Natural killer cell (primary cell): Measurements from ENCODE around the gene MYO9A. TPM values are rescaled to one million over a fixed set of nuclear protein-coding genes. Genes with fewer than 3 reads are reported as not detected.

Source experiments
- ATAC-seq, 3 donors: fragments of 150-1000 bp in 2 of 3; fragments of 200-7000 bp in 1 of 3; cut with Tn5 transposase; 1 replicate in 1 of 3; 2 replicates in 2 of 3; pipeline ENCODE4 v1.10.0; 2021; ENCODE audit warnings: mild to moderate bottlenecking in 2 of 3, moderate library complexity in 2 of 3
- DNase-seq, 2 donors: peaks; one replicate each; pipeline versions ENCODE4 v3.0.0 to v3.0.0-alpha.2; 2013 to 2021; ENCODE audit warnings: mixed read lengths in 1 of 2
- H3K27ac ChIP-seq: one replicate; pipeline ENCODE4 v1.5.1; 2013; ENCODE audit warnings: mild to moderate bottlenecking, low read length
- H3K27me3 ChIP-seq: one replicate; pipeline ENCODE4 v1.6.1; 2013; ENCODE audit warnings: low read length; ENCODE audit not compliant: control insufficient read depth, insufficient read depth
- H3K36me3 ChIP-seq: one replicate; pipeline ENCODE4 v1.6.1; 2013; ENCODE audit warnings: low read length; ENCODE audit not compliant: control insufficient read depth, insufficient read depth
- H3K4me1 ChIP-seq: one replicate; pipeline ENCODE4 v1.6.1; 2013; ENCODE audit warnings: low read length; ENCODE audit not compliant: control insufficient read depth, insufficient read depth
- H3K4me3 ChIP-seq: one replicate; pipeline ENCODE4 v1.5.1; 2013; ENCODE audit warnings: low read length
- H3K9me3 ChIP-seq: one replicate; pipeline ENCODE4 v1.6.1; 2013; ENCODE audit warnings: low read length; ENCODE audit not compliant: control insufficient read depth, insufficient read depth
- H3K27ac Mint-ChIP-seq, 2 donors: one replicate each; pipeline ENCODE4 v1.8.0; 2022; ENCODE audit warnings: mild to moderate bottlenecking in 2 of 2, mixed read lengths in 2 of 2, moderate library complexity in 1 of 2
- H3K27me3 Mint-ChIP-seq, 2 donors: one replicate each; pipeline ENCODE4 v1.8.0; 2022; ENCODE audit warnings: low read depth in 2 of 2, mixed read lengths in 2 of 2
- H3K36me3 Mint-ChIP-seq: one replicate; pipeline ENCODE4 v1.8.0; 2022; ENCODE audit warnings: mixed read lengths
- H3K4me1 Mint-ChIP-seq, 2 donors: one replicate each; pipeline ENCODE4 v1.8.0; 2022; ENCODE audit warnings: mixed read lengths in 2 of 2
- H3K4me3 Mint-ChIP-seq: one replicate; pipeline ENCODE4 v1.8.0; 2022; ENCODE audit warnings: mild to moderate bottlenecking, moderate library complexity, mixed read lengths
- H3K9me3 Mint-ChIP-seq, 2 donors: one replicate each; pipeline ENCODE4 v1.8.0; 2022; ENCODE audit warnings: mixed read lengths in 2 of 2
- CTCF ChIP-seq: fragments of 200-600 bp; IDR thresholded peaks from one replicate; pipeline ENCODE4 v1.8.0; 2022; ENCODE audit warnings: antibody characterized with exemption
- WGBS: methylation state at CpG from one replicate; pipeline ENCODE4 v1.1.7; 2013; ENCODE audit warnings: missing lambda C conversion rate; ENCODE audit not compliant: insufficient coverage; 5-methylcytosine and 5-hydroxymethylcytosine counted together
- intact Hi-C: fragments of 100-400 bp; cut with micrococcal nuclease; formaldehyde crosslinking; loops from one replicate; pipeline ENCODE4 v1.14.2; 2022
- total RNA-seq, 4 donors: library from RNA; stranded (reverse); fragments of 120-200 nt in 1 of 4; gene quantifications; one replicate each; pipeline versions ENCODE4 v1.2.3 to v1.2.4, GENCODE V29; 2013 to 2022

The MYO9A gene
- total RNA-seq, 3 donors from 2014 or later (not counting 1 experiment from before 2014, with no cell fraction given) = 36.3 to 40.4 (median 37.3) TPM

- Histone ChIP-seq H3K27ac (no peak overlapping the region), H3K4me1 (no peaks in the 10 kb centered on the region), H3K9me3 (no peaks in the 10 kb centered on the region), H3K36me3 (peaks cover 33% of the 10 kb centered on the region), H3K4me3 (no peak overlapping the region), H3K27me3 (no peaks in the 10 kb centered on the region)
- Mint-ChIP-seq H3K27me3 (no peaks in the 10 kb centered on the region), H3K36me3 (peaks cover 10% of the 10 kb centered on the region), H3K27ac (no peak overlapping the region), H3K4me3 (no peak overlapping the region), H3K9me3 (no peaks in the 10 kb centered on the region), H3K4me1 (no peaks in the 10 kb centered on the region)
- ATAC-seq (no peak), DNase-seq (no peak)
- WGBS = no CpG with 5 or more reads among the region's 1 CpG
- no peak for TF ChIP-seq CTCF
- intact Hi-C loops = no loop called here
Measured at GRCh38 chr15:71853543-71853942, 264.4 kb downstream of the MYO9A start.

- ATAC-seq = no peak
- Mint-ChIP-seq H3K4me1 (no peaks in the 10 kb centered on the region), H3K36me3 (peaks cover 18% of the 10 kb centered on the region), H3K9me3 (no peaks in the 10 kb centered on the region), H3K27ac (no peak overlapping the region), H3K4me3 (no peak overlapping the region), H3K27me3 (no peaks in the 10 kb centered on the region)
- Histone ChIP-seq H3K4me3 (no peak overlapping the region), H3K9me3 (no peaks in the 10 kb centered on the region), H3K36me3 (peaks cover 34% of the 10 kb centered on the region), H3K27me3 (no peaks in the 10 kb centered on the region), H3K4me1 (no peaks in the 10 kb centered on the region), H3K27ac (no peak overlapping the region)
- intact Hi-C loops = no loop called here
- WGBS = 92% methylated on average over 1 of the region's 2 CpGs
- DNase-seq = no peak
- TF ChIP-seq CTCF = no peak
Measured at GRCh38 chr15:71844916-71845315, 273.0 kb downstream of the MYO9A start.

GRCh38 chr15:71841563-71841962 lies 276.4 kb downstream of the MYO9A start:
- H3K27ac Mint-ChIP-seq = no peak overlapping the region
- Histone ChIP-seq H3K27ac (no peak overlapping the region), H3K4me3 (no peak overlapping the region), H3K9me3 (no peaks in the 10 kb centered on the region), H3K27me3 (no peaks in the 10 kb centered on the region), H3K4me1 (no peaks in the 10 kb centered on the region), H3K36me3 (peaks cover 11% of the 10 kb centered on the region)
- no peaks in the 10 kb centered on the region for H3K4me1 Mint-ChIP-seq
- no peaks in the 10 kb centered on the region for H3K9me3 Mint-ChIP-seq
- H3K27me3 Mint-ChIP-seq = no peaks in the 10 kb centered on the region
- no peak for ATAC-seq
- no peak overlapping the region for H3K4me3 Mint-ChIP-seq
- no peak for TF ChIP-seq CTCF
- DNase-seq = no peak
- peaks cover 10% of the 10 kb centered on the region for H3K36me3 Mint-ChIP-seq
- intact Hi-C loops = no loop called here
- WGBS = 100% methylated on average over 2 of the region's 3 CpGs

- TF ChIP-seq CTCF = no peak
- Histone ChIP-seq H3K9me3 (no peaks in the 10 kb centered on the region), H3K27ac (no peak overlapping the region), H3K4me1 (no peaks in the 10 kb centered on the region), H3K4me3 (no peak overlapping the region), H3K36me3 (peaks cover 35% of the 10 kb centered on the region), H3K27me3 (no peaks in the 10 kb centered on the region)
- Mint-ChIP-seq H3K4me1 (no peaks in the 10 kb centered on the region), H3K4me3 (no peak overlapping the region), H3K36me3 (no peaks in the 10 kb centered on the region), H3K27ac (no peak overlapping the region), H3K9me3 (no peaks in the 10 kb centered on the region), H3K27me3 (no peaks in the 10 kb centered on the region)
- DNase-seq (no peak), ATAC-seq (no peak)
- WGBS = 92% methylated on average over 2 of the region's 2 CpGs
- intact Hi-C loops = no loop called here
Measured at GRCh38 chr15:71830981-71831380, 287.0 kb downstream of the MYO9A start.
